Upper lobe of left lung (tissue), 6 donors: ENCODE data around the gene AGK. TPM values are rescaled to one million over a fixed set of nuclear protein-coding genes. Genes with fewer than 3 reads are reported as not detected.
"Not testable (repeated sequence)": the region's sequence is repeated elsewhere in the genome, so short reads cannot be mapped to it uniquely, and the experiment has no call there.

Source experiments
- ATAC-seq, 2 donors: fragments of 200-7000 bp; cut with Tn5 transposase; one replicate each; pipeline ENCODE4 v1.9.1; 2022; ENCODE audit warnings: mild to moderate bottlenecking in 2 of 2, moderate library complexity in 2 of 2; ENCODE audit not compliant: low FRiP score in 2 of 2
- DNase-seq, 2 donors: peaks; one replicate each; pipeline ENCODE4 v3.0.0-alpha.2; 2019 to 2020
- H3K27ac ChIP-seq, 4 donors: fragments of 200-600 bp; sonication (generic); one replicate each; pipeline ENCODE4 v1.5.1; 2016 to 2019
- H3K27me3 ChIP-seq, 4 donors: fragments of 200-600 bp; sonication (generic); one replicate each; pipeline ENCODE4 v1.5.1; 2017 to 2019
- H3K36me3 ChIP-seq, 4 donors: fragments of 200-600 bp; sonication (generic); one replicate each; pipeline ENCODE4 v1.5.1; 2016 to 2019
- H3K4me1 ChIP-seq, 4 donors: fragments of 200-600 bp; sonication (generic); one replicate each; pipeline ENCODE4 v1.5.1; 2018 to 2019
- H3K4me3 ChIP-seq, 4 donors: fragments of 200-600 bp; sonication (generic); one replicate each; pipeline ENCODE4 v1.5.1; 2017 to 2019; ENCODE audit warnings: mild to moderate bottlenecking in 2 of 4, moderate library complexity in 1 of 4
- H3K9me3 ChIP-seq, 4 donors: fragments of 200-600 bp; sonication (generic); one replicate each; pipeline ENCODE4 v1.5.1; 2018 to 2019
- CTCF ChIP-seq, 6 experiments: fragments of 450-650 bp in 4 of 6; fragments of 200-600 bp in 2 of 6; sonication (generic) in 2 of 6; IDR thresholded peaks; one replicate each; pipeline ENCODE4 v1.5.1; 2016 to 2019; ENCODE audit warnings: antibody characterized with exemption in 6 of 6
- EP300 ChIP-seq, 4 donors: sonication (generic); formaldehyde crosslinking; IDR thresholded peaks; one replicate each; pipeline ENCODE4 v1.5.1; 2017; ENCODE audit warnings: antibody characterized with exemption in 4 of 4, control low read depth in 2 of 4
- POLR2A ChIP-seq, 4 donors: fragments of 450-650 bp; IDR thresholded peaks; one replicate each; pipeline ENCODE4 v1.5.1; 2016 to 2017; ENCODE audit warnings: antibody characterized with exemption in 4 of 4, mild to moderate bottlenecking in 2 of 4
- POLR2AphosphoS5 ChIP-seq, 2 donors: sonication (generic); formaldehyde crosslinking; IDR thresholded peaks; one replicate each; pipeline ENCODE4 v1.5.1; 2017; ENCODE audit warnings: antibody characterized with exemption in 2 of 2
- WGBS, 2 donors: methylation state at CpG; one replicate each; pipeline ENCODE4 v1.1.5; 2017 to 2018; 5-methylcytosine and 5-hydroxymethylcytosine counted together
- total RNA-seq, 6 donors: library from RNA; depleted of rRNA in 4 of 6; stranded (reverse); fragments of >200 nt in 4 of 6; gene quantifications; one replicate each; pipeline versions ENCODE4 v1.1.0 to v1.2.1, GENCODE V29; 2016 to 2021
- donor health status: DM: no; HTN: no; CAD: no; lungs with moderate emphysema.
- donor health status: DM: no; HTN: yes; CAD: no; lungs with severe emphysema.

The AGK gene
- total RNA-seq, 6 donors from 2014 or later = 11.5 to 51.3 (median 22.3) TPM

DNA sequence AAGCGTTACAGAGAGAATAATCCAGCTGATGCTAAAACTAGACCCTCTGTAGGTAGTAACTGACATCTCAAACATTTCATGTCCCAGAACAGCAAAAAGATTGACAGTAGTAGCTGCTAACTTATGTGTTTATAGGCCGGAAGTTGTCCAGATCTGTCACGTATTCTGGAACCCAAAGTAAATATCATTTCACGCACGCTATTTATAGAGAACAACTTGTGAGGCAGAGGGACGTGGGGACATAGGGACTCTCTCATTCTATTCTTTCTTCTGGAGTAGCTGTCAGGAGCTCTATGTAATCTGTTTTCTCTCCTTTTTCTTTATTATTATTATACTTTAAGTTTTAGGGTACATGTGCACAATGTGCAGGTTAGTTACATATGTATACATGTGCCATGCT, 22.3 kb downstream of the AGK start:
- WGBS, 2 donors = 96 to 98% methylated on average over 6 of the region's 6 CpGs
- TF ChIP-seq POLR2A (IDR thresholded peaks at IDR 0.05) (no peak), CTCF (IDR thresholded peaks at IDR 0.05) (no peak), POLR2AphosphoS5 (IDR thresholded peaks at IDR 0.05) (no peak), EP300 (IDR thresholded peaks at IDR 0.05) (no peak)

GRCh38 chr7:141575164-141575563, 24.0 kb downstream of the AGK start:
- DNase-seq = no peak
- no peaks in the 10 kb centered on the region for H3K36me3 ChIP-seq
- no peak overlapping the region for H3K27ac ChIP-seq
- H3K4me1 ChIP-seq = no peaks in the 10 kb centered on the region
- H3K27me3 ChIP-seq = no peaks in the 10 kb centered on the region
- ATAC-seq = no peak
- WGBS, 2 donors = 96 to 100% methylated on average over 1 of the region's 1 CpG
- TF ChIP-seq POLR2AphosphoS5 (IDR thresholded peaks at IDR 0.05) = no peak
- TF ChIP-seq POLR2A (IDR thresholded peaks at IDR 0.05) = no peak
- TF ChIP-seq CTCF (IDR thresholded peaks at IDR 0.05) = no peak
- no peak overlapping the region for H3K4me3 ChIP-seq
- H3K9me3 ChIP-seq = peaks cover 0 to 9% (median 4%) of the 10 kb centered on the region in 4 donors

More for the DNA sequence above, 22.3 kb downstream of the AGK start:
- no peaks in the 10 kb centered on the region for H3K27me3 ChIP-seq
- ATAC-seq (no peak), DNase-seq (no peak)
- no peak overlapping the region for H3K27ac ChIP-seq
- no peak overlapping the region for H3K4me3 ChIP-seq
- peaks cover 0 to 10% (median 2%) of the 10 kb centered on the region in 4 donors for H3K36me3 ChIP-seq
- H3K4me1 ChIP-seq = no peaks in the 10 kb centered on the region
- H3K9me3 ChIP-seq = peaks cover 0 to 9% (median 4%) of the 10 kb centered on the region in 4 donors

GRCh38 chr7:141575654-141576448, 24.6 kb downstream of the AGK start:
- no peaks in the 10 kb centered on the region for H3K36me3 ChIP-seq
- H3K27ac ChIP-seq = no peak overlapping the region
- TF ChIP-seq POLR2AphosphoS5 (IDR thresholded peaks at IDR 0.05) (no peak), POLR2A (IDR thresholded peaks at IDR 0.05) (no peak), CTCF (IDR thresholded peaks at IDR 0.05) (no peak), EP300 (IDR thresholded peaks at IDR 0.05) (no peak)
- ATAC-seq = no peak
- 98 to 99% methylated on average over 2 of the region's 2 CpGs for WGBS, 2 donors
- H3K4me3 ChIP-seq = no peak overlapping the region
- no peaks in the 10 kb centered on the region for H3K4me1 ChIP-seq
- DNase-seq = no peak
- H3K27me3 ChIP-seq = no peaks in the 10 kb centered on the region
- H3K9me3 ChIP-seq = peaks cover 0 to 9% (median 4%) of the 10 kb centered on the region in 4 donors

GRCh38 chr7:141577043-141577839, 26.0 kb downstream of the AGK start:
- Histone ChIP-seq H3K9me3 (peaks cover 0 to 9% (median 4%) of the 10 kb centered on the region in 4 donors), H3K36me3 (no peaks in the 10 kb centered on the region), H3K27me3 (no peaks in the 10 kb centered on the region), H3K4me1 (no peaks in the 10 kb centered on the region), H3K27ac (no peak overlapping the region), H3K4me3 (no peak overlapping the region)
- WGBS, 2 donors = 97% methylated on average over 6 of the region's 6 CpGs
- ATAC-seq (no peak), DNase-seq (no peak)
- no peak for TF ChIP-seq POLR2A (IDR thresholded peaks at IDR 0.05)
- no peak for TF ChIP-seq CTCF (IDR thresholded peaks at IDR 0.05)
- TF ChIP-seq EP300 (IDR thresholded peaks at IDR 0.05) = no peak
- no peak for TF ChIP-seq POLR2AphosphoS5 (IDR thresholded peaks at IDR 0.05)

DNA sequence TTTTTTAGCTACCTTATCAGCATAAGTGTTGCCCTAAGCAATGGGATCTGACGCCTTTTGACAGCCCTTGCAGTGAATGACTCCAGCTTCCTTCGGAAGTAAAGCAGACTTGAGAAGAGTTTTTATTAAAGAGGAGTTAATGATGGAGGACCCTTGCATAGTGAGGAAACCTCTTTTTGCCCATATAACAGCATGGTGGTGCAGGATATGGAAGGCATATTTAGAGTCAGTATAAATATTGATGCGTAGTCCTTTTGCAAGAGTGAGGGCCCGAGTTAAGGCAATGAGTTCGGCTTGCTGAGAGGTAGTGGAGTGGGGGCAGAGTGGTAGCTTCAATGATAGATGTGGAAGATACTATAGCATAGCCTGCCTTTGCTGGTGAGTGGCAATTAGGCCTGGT, 28.7 kb downstream of the AGK start:
- not testable (repeated sequence) for H3K27ac ChIP-seq, H3K9me3 ChIP-seq, H3K27me3 ChIP-seq, ATAC-seq, H3K4me1 ChIP-seq, H3K4me3 ChIP-seq, DNase-seq, H3K36me3 ChIP-seq
- 94 to 96% methylated on average over 5 of the region's 5 CpGs for WGBS, 2 donors

GRCh38 chr7:141582063-141582462, 30.9 kb downstream of the AGK start:
- DNase-seq, H3K27me3 ChIP-seq, ATAC-seq, H3K27ac ChIP-seq, H3K9me3 ChIP-seq, H3K4me3 ChIP-seq, H3K4me1 ChIP-seq, H3K36me3 ChIP-seq: not testable (repeated sequence)
- 92 to 98% methylated on average over 7 of the region's 7 CpGs for WGBS, 2 donors
